ENCODE data around the gene ABR. TPM values are rescaled to one million over a fixed set of nuclear protein-coding genes. Genes with fewer than 3 reads are reported as not detected.
"Not testable (repeated sequence)": the region's sequence is repeated elsewhere in the genome, so short reads cannot be mapped to it uniquely, and the experiment has no call there.

The ABR gene
- polyA plus RNA-seq, 1 experiment = 65.4 TPM

DNA sequence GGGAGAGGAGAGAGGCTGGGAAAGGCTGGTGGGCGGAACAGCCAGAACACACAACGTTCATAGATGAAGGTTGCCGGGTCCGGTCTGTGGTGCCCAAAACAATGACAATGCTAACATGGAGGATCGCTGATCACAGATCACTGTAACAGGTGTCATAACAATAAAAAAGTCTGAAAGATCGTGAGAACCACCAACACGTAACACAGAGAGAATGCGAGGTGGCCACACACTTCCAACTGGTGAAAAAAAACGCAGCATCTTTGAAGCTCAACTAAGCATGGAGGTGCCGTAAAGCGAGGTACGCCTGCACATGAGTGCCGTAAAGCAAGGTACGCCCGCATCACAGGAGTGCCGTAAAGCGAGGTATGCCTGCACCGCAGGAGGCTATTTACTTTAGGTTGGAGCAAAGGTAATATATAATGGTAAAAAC is 42.3 kb downstream of the ABR start:
- CTCF ChIA-PET = interaction anchor here (1.1 to 4.3 kb wide), 4 partner anchors 10 to 52 kb away, joined by 3 to 27 read pairs (median 4); no protein-coding TSS in a partner anchor
- no peak for TF ChIP-seq CTCF (IDR thresholded peaks at IDR 0.05; ENCODE audit: insufficient read depth, low read depth, low read length)
- Histone ChIP-seq H3K27me3 (ENCODE audit: control insufficient read depth, insufficient read depth, low read length) (0 out of 2 replicates have a peak, but pooled peaks cover 1% of the 10 kb centered on the region), H3K4me3 (ENCODE audit: low read depth, low read length) (no peak overlapping the region), H3K36me3 (ENCODE audit: control insufficient read depth, insufficient read depth, low read length) (no peaks in the 10 kb centered on the region)
- POLR2A ChIA-PET = no interaction called here
- no peak for DNase-seq (ENCODE audit: low read depth)

DNA sequence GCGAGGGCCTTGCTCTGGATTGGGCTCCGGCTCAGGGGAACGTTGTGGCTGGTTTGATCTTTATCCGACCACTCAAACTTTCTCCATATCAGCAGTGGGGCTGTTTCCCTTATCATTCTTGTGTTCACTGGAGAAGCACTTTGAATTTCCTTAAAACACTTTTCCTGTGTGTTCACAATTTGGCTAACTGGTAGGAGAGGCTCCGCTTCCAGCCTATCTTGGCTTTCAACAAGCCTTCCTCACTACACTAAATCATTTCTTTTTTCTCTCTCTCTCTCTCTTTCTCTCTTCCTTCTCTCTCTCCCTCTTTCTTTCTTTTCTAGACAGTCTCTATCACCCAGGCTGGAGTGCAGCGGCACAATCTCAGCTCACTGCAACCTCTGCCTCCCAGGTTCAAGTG is 43.0 kb downstream of the ABR start:
- no peak for TF ChIP-seq CTCF (IDR thresholded peaks at IDR 0.05; ENCODE audit: insufficient read depth, low read depth, low read length)
- Histone ChIP-seq H3K27me3 (ENCODE audit: control insufficient read depth, insufficient read depth, low read length) (0 out of 2 replicates have a peak, but pooled peaks cover 1% of the 10 kb centered on the region), H3K4me3 (ENCODE audit: low read depth, low read length) (no peak overlapping the region), H3K36me3 (ENCODE audit: control insufficient read depth, insufficient read depth, low read length) (no peaks in the 10 kb centered on the region)
- CTCF ChIA-PET = interaction anchor here (4.3 kb wide), 1 partner anchor 14 kb away, joined by 27 read pairs; no protein-coding TSS in a partner anchor
- DNase-seq (ENCODE audit: low read depth) = no peak
- POLR2A ChIA-PET = no interaction called here

DNA sequence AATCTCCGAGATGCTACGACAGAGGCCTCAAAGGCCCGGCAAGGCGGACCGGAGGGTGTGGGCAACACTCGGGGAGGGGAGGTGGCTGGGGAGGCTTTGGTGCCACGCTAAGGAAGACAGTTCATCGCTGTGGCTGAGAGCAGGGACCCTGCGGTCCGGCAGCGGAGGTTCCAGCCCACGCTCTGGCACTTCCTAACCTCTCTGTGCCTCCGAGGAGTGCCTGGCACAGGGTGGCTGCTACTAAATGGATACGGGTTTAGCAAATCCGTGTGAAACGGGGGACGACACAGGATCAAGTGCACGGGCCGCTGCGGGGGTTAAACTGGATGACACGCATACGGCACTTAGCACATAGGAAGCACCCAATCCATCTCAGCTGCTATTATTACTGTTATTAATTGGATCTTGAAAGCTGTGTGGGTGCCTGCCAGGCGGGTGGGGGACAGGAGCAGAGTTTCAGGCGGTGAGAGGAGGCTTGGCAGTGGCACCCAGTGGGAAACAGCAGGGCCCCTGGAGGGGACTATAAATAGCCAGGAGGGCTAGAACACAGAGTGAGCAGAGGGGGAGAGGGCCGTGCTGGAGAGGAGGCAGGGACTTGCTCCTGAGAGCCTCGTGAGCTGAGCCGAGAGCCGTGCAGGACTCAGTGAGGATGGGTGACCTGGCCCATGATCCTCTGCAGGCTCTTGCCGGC is 45.0 kb downstream of the ABR start:
- ChIA-PET CTCF (interaction anchor here (0.8 to 0.9 kb wide), 2 partner anchors 12 to 79 kb away, joined by 3 to 5 read pairs; no protein-coding TSS in a partner anchor), POLR2A (no interaction called here)
- TF ChIP-seq CTCF (IDR thresholded peaks at IDR 0.05; ENCODE audit: insufficient read depth, low read depth, low read length) = no peak
- Histone ChIP-seq H3K4me3 (ENCODE audit: low read depth, low read length) (no peak overlapping the region), H3K27me3 (ENCODE audit: control insufficient read depth, insufficient read depth, low read length) (no peaks in the 10 kb centered on the region), H3K36me3 (ENCODE audit: control insufficient read depth, insufficient read depth, low read length) (no peaks in the 10 kb centered on the region)
- no peak for DNase-seq (ENCODE audit: low read depth)

- CTCF ChIA-PET = interaction anchor here (0.6 to 1.2 kb wide), 2 partner anchors 9 to 15 kb away, joined by 4 to 5 read pairs; no protein-coding TSS in a partner anchor
- Histone ChIP-seq H3K27me3 (ENCODE audit: control insufficient read depth, insufficient read depth, low read length) (no peaks in the 10 kb centered on the region), H3K4me3 (ENCODE audit: low read depth, low read length) (no peak overlapping the region), H3K36me3 (ENCODE audit: control insufficient read depth, insufficient read depth, low read length) (no peaks in the 10 kb centered on the region)
- TF ChIP-seq CTCF (IDR thresholded peaks at IDR 0.05; ENCODE audit: insufficient read depth, low read depth, low read length) = no peak
- POLR2A ChIA-PET = no interaction called here
- no peak for DNase-seq (ENCODE audit: low read depth)
These were observed 49.6 kb downstream of the ABR start for GRCh38 chr17:1130191-1130590.

- DNase-seq (ENCODE audit: low read depth); H3K4me3 ChIP-seq (ENCODE audit: low read depth, low read length); POLR2A ChIA-PET; H3K36me3 ChIP-seq (ENCODE audit: control insufficient read depth, insufficient read depth, low read length); H3K27me3 ChIP-seq (ENCODE audit: control insufficient read depth, insufficient read depth, low read length): not testable (repeated sequence)
- CTCF ChIA-PET = interaction anchor here (0.8 to 0.9 kb wide), 2 partner anchors 10 to 59 kb away, joined by 4 read pairs; no protein-coding TSS in a partner anchor
These were observed 51.3 kb downstream of the ABR start for GRCh38 chr17:1128463-1128862.

All from BJ (cell line).